GM21390 (cell line): ENCODE data around the gene WDR5.

Source experiments
- ATAC-seq: cut with Tn5 transposase; IDR thresholded peaks from one replicate; pipeline ENCODE4 v1.9.1; 2021; ENCODE audit not compliant: unreplicated experiment

The WDR5 gene

DNA sequence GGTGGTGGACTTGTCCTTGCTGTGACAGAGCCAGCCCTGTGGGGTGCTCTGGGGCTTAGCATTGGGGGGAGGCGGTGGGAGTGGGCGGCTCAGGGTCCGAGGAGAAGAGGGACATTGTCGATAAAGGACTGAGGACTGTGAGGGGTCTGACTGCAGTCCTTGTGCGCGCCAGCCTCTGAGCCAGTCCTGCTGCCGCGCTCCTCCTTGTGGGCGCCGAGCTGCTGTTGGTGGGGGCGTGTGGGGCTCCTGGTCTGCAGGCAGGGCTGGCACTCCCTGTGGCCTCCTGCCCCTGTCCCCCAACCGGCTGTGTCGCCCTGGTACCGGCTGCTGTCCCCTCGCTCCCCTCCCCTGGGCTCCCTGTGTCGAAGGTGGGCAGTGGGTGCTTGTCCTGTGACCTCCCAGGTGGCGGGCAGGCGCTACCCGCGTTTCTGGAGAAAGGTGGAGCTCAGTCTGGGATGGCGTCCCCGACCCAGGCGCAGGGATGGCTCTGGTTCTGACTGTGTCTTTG is 21.6 kb downstream of the WDR5 start:
- no peak for ATAC-seq

GRCh38 chr9:134158242-134158641 is 22.4 kb downstream of the WDR5 start:
- no peak for ATAC-seq

DNA sequence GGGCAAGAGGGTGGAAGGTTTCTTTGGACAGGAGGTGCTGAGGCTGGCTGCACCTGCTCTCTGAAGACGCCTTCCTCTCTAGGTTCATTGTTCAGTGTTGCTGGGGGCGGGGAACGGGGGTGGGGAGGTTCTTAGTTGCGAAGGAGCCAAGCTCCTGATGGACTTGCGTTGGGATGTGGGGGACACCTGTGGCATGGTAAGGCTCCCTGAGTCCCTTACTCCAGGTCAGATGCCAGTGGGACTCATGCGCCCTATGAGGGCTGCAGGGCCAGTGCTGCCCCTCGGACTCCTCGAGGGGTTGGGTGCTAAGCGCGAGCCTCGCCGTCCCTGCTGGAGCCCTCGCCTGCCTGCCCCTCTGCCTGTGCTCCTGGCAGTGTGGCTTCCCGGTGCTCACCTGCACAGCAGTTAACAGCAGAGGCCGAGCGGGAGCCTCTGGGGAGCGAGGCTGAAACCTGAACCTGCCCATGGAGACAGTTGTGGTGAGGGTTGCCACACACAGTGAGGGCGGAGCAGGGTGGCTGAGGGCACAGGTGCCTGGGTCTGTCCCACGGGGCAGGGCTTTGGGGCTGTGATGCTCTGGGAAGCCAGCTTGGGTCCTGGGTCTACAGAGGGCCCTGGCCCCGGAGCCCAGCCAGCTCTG is 23.0 kb downstream of the WDR5 start:
- ATAC-seq = no peak

DNA sequence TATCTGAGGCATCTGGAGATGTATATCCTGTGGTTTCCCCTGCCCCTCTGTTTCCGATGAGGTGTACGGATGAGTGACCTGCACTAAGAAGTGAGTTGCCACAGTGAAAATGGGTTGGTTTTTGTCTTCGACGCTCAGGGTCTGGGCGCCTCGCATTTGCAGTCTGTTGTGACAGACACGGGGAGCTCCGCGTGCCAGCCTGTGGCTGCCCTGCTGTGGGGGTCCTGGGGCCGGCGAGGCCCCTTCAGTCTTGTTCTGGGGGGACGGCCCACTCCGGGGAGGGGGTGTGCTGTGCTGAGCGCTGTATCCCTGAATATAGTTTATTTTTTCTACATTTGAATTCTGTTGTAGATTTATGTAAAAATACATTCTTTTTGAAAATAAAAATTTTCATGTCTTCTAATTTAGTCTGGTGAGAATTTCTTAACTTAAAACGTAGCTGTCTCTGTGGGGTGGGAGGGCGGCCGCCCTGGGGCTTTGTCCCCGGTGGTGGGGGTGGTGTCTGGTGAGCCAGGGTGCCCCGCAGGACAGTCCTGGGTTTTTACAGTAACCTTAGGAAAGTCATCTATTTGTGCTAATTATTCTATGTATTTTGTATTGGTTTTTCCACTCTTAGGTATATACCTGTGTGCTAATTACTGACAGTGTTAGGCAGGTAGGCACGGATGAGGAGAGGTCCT is 23.8 kb downstream of the WDR5 start:
- ATAC-seq = no peak

DNA sequence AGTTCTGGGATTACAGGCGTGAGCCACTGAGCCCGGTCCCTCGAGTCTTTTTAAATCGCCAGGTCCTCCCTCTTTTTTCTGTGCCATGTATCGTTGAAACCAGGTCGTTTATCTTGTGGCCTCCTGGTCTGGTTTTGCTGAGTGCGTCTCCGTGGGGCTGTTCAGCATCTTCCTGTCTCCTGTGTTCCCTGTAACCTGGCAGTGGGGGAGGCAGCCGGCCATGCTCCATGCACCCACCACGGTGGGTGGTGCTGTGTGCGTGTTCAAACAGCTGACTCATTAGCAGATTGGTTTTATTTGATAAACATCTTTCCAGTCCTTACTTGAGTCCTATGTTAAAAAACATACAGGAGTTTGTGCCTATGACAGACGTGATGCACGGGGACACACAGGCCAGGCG is 25.8 kb downstream of the WDR5 start:
- ATAC-seq = no peak

DNA sequence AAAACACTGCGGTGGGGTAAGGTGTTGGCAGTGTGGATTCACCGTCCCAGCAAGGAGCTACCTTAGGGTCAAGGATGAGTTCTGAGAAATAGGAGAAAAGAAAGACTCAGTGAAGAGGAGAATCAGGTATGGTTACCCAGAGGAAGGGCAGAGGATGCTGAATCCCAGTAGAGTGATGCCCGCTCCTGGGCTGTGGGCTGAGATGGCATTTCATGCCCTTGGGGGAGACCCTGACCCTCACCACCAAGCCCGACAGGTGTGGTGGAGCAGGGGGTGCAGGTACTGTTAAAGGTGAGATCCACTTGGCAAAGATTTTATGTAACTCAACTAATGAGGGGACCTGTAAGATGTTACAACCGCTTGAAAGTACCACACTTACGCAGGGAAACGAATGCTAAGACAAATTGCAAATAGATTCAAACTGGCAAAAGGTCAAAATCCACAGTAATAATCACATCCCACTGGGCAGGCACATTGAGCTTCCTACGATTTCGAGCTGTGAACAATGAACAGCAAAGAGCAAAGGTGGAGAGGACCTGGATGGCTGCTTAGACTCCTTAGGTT is 26.4 kb downstream of the WDR5 start:
- ATAC-seq = no peak

DNA sequence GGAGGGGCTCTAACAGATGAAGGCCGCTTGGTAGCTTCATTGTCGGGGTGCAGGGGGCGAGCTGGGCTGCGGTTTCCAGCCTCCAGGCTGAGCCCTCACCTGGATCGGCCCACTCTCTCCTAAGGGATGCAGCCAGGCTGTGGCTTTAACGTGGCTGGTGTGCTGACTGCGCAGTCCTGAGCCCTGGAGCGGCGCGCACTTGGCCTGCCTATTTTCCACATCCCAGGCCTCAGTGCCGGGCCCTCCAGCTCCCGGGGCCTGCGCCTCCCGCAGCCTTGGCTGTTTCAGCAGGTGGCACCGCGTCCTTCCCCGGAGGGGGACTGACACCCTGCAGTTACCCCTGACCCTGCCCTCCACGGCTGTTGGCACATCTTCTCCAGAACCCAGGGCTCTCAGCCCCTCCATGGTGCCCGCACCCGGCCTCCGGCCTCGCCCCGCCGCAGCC is 27.1 kb downstream of the WDR5 start:
- ATAC-seq = no peak

DNA sequence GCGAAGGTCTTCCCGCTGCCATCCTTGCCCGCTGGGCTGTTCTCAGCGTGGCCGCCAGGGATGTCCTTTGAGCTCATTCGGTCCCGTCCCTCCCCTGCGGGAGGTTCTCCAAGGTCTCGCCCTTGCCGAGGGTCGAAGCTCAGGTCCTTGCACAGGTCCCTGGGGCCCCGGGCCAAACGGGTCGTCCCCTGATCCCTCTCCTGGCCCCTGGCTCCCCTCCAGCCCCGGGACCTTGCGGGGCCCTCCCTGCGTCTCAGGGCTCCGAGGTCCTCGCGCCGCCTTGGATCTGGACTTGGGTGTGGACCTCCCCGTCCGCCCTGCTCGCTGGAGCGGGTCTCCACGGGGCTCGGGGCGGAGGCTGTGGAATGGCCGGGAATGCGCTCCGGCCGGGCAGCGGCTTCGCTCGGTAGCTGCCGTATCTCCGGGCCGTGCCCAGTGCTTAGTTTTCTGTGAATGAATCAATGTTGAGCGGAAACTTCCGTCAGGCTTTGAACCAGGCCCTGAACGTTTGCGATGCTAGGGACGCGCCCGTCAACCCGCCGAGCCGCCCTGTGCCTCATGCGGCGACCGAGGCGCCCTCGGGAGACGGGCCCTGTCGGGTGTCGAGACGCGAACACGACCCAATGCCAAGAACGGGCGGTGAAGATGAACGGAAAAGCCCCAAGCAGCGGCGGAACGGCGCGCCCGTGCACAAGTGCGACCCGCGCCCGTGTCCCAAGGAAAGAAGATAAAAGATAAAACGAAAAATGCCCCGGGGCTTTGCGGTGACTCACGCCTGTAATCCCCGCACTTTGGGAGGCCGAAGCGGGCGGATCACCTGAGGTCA is 27.7 kb downstream of the WDR5 start:
- ATAC-seq = no peak

DNA sequence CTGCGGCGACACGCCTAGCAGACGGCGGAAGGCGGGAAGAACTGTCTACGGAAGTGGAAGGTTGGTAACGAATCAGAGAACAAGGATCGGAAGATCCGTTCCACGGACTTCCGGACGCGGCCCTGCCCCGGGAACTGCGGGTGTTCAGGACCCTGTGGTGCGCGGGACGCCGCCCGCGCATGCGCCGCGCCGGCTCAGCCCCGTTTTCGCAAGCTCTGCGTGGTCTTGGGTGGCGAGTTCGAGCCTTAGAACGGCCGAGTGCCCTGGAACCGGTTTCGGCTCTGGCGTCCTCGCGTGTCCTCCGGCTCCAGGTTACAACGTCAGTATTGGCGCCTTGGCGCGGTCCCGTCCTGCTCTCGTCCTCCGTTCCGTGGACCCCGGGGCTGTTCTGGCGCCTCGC is 29.0 kb downstream of the WDR5 start:
- no peak for ATAC-seq

- no peak for ATAC-seq
Measured at GRCh38 chr9:134165357-134166315, 29.8 kb downstream of the WDR5 start.

DNA sequence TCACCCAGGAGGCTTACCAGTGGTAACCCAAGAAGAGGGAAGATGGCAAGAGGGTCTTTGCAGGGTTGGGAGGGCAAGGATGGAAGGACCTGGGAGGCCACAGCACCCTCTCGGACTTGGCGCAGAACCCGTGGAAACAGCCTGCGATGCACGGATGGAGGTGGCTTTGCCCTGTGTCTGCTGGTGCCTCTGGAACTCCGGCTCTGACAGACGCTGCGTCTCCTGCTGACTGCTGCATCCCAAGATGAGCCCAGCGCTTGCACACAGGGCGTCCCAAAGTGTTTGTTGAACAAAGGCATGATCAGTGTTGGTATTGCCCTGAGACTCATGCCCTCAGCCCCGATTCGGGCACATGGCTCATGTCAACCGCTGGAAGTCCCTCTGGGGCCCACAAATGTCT is 30.5 kb downstream of the WDR5 start:
- no peak for ATAC-seq

GRCh38 chr9:134167530-134167931 is 31.6 kb downstream of the WDR5 start:
- ATAC-seq = no peak

DNA sequence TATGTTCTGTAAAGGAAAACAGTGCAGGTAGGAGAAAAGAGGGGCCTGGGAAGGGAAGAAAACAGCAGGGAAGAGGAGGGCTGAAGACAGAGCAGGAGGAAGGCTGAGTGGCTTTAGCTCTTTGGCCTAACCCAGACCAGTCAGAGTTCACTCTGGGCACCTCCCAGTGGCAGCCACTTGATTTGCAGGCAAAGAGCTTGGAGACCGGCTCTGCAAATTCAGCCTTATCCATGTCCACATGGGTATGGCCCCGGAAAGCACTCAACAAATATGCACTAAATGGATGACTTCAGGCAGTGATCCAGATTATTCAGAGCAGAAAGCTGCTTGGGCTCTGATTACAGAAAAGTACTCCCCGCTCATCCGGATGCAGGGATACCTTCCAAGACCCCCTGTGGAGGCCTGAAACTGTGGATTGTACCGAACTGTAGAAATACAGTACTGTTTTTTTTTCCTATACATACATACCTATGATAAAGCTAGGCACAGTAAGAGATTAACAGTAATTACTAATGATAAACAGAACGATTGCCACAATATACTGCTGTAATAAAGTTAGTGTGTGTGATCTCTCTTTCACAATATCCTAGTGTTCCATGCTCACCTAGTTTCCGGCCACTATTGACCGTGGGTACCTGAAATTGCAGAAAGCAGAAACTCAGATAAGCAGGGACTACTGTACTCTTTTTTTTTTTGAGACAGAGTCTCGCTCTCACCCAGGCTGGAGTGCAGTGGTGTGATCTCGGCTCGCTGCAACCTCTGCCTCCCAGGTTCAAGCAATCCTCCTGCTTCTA is 33.1 kb downstream of the WDR5 start:
- ATAC-seq = no peak

DNA sequence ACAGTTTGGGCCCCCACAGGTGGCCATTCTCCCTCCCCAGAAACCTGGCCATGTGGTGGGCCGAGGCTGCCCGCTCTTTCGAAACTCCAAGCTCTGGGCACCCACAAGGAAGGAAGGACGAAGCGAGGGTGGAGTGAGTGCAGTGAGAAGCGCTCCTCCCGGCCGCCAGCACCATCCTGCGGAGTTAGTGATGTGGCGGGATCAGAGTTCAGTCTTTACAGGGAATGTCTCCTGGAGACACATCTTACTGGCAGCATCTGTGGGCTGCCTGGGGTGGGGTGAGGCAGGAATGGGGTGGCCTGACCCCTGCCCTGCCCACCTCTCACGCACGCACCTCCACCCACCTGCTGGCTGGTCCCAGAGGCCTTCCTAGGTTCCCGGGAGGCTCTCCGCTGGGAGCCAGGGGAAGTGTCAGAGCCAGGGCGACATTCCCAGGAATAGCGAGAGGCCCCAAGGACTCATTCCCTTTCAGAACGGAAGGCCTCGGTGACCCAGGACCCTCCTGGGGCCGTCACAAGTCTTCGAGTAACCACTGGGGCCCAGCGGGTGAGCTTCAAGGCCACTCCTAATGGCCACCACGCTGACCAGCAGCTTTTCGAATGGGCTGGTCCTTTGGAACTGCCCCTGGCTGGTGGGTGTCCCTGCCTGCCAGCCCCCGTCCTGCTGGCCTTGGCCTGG is 34.0 kb downstream of the WDR5 start:
- no peak for ATAC-seq

- ATAC-seq = no peak
Measured at GRCh38 chr9:134170532-134171315, 34.8 kb downstream of the WDR5 start.

DNA sequence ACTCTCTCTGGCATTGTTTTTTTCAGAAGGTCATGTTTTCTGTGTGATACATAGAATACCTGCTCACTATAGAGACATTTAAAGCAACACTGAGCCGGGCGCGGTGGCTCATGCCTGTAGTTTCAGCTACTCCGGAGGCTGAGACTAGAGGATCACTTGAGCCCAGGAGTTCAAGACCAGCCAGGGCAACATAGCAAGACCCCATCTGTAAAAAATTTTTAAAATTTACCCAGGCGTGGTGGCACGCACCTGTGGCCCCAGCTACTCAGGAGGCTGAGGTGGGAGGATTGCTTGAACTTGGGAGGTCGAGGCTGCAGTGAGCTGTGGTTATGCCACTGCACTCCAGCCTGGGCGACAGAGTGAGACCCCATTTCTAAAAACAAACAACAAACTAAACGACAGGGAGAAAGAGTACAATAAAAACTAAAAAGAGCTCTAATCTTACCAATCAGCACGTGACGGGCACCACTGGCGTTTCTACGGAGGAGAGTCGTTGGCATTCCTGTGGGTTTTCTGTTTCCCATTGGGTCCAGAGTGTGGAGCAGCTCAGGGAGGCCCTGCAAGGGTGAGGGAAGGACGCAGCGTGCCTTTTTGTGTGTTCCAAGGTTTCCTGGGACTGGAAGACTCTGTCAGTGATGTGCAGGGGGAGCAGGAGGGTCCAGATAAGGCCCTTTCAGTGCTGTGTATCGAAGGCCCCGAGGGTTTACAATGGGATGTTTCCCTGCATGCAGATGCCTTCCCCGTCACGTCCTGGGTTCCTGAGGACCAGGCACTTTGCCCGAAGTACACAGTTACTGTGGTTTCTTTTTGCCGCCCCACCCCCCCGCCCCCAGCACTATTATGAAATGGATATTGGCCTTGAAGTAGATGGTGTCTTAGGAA is 35.7 kb downstream of the WDR5 start:
- ATAC-seq = no peak
